Stimulated activated CD4-positive, alpha-beta T cell treated with anti-CD3 and anti-CD28 coated beads, Interleukin-4, amount 100 ng/mL, for 48 hours (primary cell): ENCODE measurements around the gene CACNA1I.
"Not testable (repeated sequence)": the region's sequence is repeated elsewhere in the genome, so short reads cannot be mapped to it uniquely, and the experiment has no call there.

Source experiments
- DNase-seq, 2 donors: peaks; one replicate each; pipeline ENCODE4 v3.0.0-alpha.2; 2020; ENCODE audit warnings: low read depth in 2 of 2

The CACNA1I gene

DNA sequence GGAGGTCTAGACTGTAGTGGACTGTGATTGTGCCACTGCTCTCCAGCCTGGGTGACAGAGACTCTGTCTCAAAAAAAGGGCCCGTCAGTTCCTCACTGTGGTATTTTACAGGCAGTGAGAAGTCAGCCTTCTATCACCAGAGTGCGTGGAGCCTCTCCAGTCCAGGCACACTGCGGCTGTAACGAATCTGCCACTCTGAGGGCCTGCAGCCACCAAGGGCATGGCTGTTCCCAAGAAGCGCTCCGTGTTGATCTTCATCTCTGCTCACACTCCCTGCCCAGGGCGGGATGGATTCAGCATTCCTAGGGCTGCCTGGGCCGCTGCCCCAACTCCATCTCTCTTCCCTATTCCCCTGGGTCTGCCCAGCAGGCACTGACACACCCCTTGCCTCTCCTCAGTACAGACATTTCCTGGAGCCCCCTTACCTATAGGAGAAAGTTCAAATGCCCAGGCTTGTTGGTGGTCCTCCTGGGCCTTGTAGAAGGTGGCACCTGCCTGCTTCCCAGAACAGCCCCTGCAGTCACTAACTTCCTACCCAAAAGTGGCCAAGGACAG, 148.4 kb downstream of the CACNA1I start:
- DNase-seq, result no peak

DNA sequence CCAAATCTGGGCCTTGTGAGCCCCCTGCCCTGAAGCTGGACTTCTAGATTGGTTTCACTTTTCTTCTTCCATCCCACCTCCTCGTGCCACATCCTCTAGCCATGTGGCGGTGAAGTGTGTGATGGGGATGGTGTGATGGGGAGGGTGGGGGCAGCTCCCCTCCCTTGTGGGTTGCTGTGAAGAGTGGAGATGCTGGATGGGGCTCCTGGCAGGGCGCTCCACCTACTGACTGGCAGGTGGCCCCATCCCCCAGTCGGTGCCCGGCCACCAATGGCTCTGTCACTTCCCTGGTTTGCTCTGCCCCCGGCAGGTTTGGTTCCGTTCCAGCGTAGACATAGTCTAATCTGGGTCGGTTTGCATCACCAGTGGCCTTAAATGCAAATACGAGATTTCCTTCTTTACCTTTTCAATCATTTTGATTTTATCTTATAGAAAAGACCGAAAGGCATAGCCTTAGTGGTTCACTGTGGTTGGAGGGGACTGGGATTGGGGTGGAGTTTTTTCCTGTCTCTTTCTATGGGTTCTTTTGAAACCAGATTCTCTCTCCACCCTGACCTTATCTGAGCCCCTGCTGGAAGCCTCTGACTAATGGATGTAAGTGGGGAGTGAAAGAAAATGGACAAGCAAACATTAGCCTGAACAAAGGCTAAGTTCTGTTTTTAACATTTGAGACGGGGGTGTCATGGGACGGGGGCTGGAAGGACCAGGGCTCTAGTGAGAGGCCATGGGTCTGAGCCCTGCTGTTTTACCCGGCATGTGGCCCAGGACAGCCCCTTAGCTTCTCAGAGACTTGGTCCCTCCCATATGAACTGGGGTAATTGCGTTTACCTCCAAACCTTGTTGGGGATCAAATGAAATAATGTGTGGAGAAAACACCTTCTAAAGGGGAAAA, 149.3 kb downstream of the CACNA1I start:
- no peak for DNase-seq

DNA sequence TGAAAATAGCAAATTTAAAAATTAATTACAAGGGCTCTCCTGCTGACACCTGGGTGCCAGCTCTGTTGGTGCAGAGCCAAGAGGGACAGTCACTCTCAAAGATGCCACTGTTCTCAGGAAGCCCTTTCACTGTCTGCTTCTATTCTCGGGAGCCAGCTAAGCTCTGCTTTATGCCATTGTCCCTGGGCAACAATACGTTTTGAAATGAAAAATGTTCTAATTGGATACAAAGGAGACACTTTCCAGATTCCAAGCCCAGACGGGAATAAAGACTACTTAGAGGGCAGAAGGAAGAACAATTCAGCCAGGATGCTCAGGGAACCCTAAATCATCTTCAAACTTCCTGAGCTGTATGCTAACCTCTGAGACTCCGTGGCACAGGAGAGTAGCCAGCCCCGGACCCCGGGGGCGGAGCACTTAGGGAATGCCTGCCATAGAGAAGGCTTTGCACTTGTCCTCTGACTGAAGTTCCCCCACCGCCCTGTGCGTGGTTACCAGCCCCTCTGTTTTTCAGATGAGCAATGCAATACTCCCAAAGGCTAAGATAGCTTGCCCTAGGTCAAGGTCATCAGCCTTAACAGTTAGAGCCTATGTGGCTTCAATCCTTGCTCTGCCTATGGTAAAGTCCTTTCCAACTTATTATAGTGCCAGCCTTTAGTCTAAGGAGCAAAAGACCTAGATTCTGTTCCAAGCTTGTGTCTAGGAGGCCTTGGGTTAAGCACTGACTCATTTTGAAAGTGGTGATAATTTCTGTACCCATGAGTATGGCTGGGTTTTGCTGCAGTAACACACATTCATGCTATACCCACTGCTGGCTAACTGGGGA, 150.9 kb downstream of the CACNA1I start:
- no peak for DNase-seq

DNA sequence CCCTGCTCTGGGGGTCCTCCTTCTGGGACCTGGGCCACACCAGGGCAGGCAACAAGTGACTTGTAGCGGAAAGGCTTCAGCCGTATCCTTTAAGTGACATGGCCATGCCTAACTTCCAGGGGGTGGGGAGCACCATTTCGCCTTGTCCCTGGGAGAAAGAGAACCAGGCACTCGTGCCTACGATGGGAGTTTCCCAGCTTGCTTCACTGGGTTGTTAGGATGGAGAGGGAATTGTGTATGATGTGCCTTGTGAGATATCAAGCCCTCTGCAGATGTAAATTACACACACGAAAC, 151.4 kb downstream of the CACNA1I start:
- no peak for DNase-seq

DNA sequence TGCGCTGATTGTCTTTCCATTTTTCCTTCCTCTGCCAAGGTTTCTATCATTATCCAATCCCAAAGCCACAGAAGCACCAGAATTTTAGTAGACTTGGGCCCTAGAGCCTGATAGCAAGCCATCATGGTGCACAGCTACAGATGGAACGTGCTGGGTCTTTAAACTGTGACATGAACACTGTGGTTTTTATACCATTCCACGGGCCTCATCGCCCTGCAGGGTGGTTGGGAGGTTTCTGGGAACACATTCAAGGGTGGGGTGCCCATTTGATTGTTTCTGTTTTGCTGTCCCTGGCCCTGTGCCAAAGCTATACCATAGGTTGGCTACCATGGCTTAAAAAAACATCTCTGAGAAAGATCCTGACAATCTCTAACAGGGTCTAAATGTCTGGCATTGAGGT, 151.9 kb downstream of the CACNA1I start:
- DNase-seq, result no peak

DNA sequence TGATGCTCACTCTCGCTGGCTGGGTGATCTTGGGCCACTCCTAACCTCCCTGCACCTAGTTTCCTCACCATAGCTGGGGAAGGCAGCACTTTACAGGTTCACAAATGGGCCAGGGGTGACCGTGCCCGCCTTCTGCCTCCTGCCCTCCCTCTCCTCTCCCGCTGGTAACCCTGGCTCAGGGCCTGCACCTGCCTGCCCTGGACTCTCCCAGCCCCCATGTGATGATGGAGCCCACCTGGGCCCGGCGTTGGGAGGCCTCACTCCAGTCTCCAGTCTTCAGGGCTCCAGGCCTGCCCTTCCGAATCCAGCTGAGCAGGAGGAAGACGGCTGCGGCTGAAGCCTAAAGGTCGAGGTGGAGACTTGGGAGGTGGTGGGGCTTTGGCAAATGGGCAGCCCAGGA, 152.9 kb downstream of the CACNA1I start:
- DNase-seq, result no peak

DNA sequence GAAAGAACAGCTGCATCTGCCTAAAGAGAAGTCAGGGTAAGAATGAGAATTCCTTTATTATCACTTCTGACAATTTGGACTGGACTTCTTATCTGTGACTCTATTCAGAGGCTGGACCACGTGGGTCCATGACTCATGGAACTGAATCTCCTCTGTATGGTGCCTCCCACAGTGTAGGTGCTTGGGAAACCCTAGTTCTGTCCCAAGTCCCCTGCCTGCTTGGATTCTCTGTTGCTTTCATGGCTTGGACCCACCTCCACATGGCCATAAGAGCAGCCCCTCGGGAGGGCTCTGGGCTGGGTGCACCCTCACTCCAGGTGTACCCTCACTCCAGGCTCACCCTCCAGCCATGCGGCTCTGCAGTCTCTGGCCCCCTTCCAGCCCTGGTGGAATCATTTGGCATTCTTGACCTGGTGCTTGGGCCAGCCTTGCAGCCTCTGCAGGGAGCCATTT, 153.4 kb downstream of the CACNA1I start:
- no peak for DNase-seq

DNA sequence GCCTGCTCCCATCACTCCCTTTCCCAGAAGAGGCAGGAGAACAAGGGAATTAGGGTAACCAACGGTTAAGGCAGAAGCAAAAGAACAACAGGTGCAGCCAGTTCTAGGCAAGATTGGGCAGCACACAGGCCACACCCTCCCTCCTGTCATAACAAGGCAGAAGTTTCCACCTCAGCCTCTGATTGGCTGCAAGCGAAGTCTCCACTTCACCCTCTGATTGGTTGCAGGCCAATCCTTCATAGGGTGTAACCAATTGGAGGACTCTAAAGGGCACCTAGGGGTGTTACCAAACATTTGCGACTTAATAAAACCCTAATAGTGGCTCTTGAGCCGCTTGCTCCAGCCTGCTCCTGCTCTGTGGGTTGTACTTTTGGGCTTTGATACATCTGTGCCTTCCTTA, 153.8 kb downstream of the CACNA1I start:
- DNase-seq, result no peak

DNA sequence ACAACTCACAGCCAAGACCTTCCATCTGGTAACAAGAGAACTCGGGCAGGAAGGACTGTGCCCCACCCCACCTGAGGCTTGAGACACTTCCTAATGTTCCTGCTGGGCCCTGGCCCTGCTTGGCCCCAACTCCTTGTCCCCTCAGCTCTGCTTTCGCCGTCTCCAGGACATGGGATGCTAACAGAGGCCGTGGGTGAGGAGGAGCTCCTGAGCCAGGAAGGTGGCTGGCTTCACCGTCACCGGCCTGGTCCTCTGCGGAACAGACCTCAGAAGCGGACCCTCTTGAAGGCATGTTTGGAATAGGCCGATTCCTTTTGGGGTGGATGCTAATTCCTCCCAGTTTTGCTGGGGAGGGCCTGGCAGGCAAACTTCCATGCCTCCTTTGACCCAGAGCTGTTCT, 154.3 kb downstream of the CACNA1I start:
- no peak for DNase-seq

DNA sequence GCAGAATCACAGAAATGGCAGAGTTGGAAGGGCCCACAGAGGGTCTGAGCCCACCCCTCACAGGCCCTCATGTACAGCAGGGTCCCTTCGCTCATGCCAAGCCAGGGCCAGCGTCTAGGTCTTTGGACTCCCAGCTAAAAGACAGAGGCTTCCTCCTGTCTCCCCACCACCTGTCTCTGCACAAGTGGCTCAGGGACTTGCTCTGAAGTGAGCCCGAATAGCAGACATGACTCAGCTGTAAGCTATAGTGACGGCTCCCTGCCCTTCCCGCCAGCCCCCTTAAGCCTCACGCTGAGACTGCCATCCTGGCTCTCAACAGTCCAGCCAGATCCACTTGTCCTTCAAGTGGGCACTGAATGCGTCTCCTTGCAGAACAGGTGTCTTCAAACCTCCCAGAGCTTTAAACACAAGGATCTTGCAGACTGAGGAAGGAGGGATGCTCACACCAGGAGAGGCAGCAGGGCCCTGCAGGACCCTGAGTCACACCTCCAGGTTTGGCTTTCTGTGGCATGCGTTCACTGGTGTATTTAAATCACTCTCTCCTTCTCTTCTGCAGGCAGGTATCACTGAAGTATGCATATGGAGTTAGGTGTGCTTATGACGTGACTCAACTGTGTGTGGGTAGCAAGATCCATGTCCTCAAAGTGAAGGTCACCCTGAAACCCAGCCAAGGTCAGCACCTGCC, 154.9 kb downstream of the CACNA1I start:
- DNase-seq, result no peak

DNA sequence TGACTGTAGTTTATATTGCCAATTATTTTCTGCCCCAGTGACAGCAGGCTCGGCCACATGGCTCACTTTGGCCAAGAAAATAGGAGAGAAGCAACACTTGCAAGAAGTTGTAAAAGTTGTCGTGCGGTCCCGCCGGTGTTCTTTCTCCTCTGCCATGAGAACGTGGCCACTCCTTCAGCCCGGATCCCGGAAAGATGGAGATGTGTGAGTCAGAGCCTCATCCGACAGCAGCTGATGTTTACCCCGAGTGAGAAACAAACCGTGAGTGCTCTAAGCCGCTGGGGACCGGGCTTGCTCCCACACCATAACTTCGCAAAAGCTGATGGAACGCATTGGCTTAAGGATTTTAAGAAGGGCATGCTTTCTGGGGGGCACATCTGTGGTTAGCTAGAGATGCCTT, 157.0 kb downstream of the CACNA1I start:
- DNase-seq, result no peak

DNA sequence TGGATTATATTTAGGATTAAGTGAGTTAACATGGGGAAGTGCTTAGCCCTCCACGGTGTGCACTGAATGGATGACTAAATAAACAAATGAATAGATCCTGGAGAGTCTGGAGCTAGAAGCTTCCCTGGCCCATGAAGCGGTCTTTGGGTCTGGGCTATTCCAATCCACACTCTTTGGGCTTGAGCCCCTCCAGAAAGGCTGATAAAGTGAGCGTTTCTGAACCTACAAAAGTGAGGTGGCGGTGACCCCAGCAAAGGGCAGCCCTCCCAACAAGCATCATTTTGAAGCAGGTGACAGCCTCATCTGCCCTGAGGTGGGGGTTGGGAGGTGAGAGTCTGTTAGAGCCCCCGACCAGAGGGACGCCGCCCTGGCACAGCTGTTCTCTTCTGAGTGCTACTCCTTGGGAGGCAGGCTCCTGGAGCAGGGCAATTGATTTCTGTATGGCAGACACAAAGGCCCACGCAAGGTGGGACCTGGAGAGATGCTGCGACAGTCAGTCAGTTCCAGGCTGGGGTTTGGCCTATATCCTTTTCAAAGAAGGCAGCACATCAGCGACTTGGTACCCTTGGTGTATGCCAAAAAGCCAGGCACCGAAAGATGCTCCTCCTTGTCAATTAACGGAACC, 157.8 kb downstream of the CACNA1I start:
- DNase-seq, result no peak

DNA sequence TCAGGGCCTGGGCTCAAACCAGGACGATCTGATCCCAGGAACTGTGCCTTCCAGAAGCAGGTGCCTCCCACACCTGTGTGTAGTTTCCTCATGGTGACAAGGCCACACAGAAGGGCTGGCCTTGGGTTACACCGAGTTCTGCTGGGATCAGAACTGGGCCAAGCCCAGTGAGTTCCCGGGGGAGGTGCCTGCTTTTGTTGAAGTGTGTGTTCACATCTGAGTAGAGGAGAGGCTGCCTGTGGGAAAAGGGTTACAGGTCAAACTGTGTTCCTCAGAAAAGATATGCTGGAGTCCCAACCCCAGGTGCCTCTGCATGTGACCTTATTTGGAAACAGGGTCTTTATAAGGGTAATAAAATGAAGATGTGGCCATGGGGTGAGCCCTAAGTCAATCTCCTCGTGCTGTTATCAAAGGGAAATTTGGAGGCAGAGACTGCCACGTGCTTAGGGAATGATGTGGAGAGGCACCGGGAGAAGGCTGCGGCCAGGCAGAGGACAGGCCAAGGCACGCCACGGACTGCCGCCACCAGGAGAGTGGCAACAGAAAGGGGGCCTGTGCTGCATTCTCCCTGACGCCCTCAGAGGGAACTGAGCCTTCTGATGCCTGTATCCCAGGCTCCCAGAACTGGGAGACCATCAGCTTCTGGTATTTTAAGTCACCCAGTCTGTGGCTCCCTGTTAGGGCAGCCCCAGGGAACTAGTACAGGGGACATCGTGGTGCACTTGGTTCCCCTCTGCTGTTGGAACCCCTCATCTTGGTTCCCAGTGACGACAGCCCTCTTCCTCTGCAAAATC, 158.8 kb downstream of the CACNA1I start:
- no peak for DNase-seq

DNA sequence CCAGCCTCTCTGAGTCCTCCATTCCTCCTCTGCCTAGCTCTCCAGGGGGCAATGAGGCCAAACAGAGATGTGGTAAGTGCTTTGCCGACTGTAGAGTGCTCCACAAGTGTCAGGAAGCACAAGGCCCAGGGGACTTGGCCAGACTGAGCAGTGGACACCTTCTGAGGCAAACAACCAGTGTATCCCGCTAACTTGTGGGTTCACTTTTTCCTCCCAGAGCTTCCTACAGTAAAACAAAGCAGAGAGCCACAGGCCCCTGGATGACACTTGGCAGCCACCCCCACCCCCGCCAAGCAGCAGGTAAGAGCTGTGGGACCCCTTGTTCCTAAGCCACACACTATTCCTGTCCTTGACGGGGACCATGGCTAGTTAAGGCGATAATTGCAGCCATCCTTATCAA, 160.9 kb downstream of the CACNA1I start:
- DNase-seq, result no peak

DNA sequence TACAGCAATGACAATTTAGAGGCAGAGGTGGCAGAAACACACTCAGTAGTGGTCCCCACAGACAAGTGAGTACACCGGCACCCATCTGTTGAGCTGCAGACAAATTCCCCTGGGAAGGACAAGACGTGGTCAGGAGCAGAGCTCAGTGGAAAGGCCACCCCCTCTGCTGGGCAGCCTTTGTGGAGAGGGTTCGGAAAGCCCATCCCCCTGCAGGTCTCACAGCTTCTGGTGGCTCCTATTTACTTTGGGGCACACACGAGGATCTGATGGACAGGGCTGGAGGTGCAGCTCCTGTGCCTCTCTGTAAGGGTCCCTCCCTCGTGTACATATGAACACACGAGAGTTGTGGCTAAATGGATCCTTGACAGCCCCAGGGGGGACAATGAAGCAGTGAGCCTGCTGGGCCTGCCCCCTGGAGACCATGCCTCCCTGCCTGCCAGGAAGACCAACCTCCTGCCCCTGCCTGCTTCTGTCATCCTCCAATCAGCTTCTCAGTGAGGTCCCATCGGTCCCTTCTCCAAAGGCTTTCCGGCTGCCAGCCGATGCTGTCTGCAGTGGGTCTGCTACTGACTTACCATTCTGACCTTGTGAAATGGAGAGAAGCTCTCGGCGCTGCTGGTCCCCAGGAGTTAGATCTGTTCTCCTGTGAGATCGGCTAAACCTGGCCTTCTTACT, 161.5 kb downstream of the CACNA1I start:
- DNase-seq, result no peak

DNA sequence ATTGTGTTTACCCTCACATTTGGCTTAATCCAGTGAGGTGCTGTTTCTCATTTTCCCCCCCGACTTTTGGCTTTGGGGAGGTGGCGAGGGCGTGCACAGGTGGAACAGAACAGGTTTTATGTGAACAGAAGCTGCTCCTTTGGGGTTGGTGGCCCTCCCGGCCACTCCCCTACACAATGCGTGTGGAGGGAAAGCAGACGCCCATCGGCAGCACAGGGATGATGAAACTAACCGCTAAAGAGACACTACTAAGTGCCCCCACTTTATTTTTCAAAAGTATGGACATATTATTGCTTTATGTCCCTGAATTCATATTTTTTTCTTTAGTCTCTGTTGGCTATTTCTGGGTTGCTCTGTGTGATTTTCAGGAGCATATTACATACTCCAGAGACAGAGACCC, 162.1 kb downstream of the CACNA1I start:
- DNase-seq, result no peak

DNA sequence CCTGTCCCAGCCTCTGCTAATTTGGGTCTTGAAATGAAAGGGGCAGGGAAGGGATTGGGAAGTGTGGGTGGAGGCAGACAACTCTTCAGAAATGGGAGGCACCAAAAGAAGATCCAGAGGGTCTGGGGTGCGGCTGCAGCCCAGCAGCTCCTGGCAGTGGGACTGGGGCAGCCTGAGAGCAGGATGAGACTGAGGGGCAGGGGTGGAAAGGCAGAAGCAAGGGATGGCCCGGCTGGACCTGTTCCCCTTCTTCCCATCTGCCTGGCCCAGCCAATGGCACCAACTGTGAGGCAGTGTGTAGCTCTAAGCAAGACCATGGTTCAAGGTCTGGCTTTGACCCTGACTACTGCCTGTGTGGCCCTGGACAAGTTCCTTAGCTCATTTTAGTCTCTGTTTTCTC, 162.6 kb downstream of the CACNA1I start:
- DNase-seq, result no peak

DNA sequence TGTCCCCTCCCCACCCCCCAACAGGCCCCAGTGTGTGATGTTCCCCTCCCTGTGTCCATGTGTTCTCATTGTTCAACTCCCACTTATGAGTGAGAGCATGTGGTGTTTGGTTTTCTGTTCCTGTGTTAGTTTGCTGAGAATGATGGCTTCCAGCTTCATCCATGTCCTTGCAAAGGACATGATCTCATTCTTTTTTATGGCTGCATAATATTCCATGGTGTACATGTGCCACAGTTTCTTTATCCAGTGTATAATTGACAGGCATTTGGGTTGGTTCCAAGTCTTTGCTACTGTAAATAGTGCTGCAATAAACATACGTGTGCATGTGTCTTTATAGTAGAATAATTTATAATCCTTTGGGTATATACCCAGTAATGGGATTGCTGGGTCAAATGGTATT, 163.5 kb downstream of the CACNA1I start:
- not testable (repeated sequence) for DNase-seq

DNA sequence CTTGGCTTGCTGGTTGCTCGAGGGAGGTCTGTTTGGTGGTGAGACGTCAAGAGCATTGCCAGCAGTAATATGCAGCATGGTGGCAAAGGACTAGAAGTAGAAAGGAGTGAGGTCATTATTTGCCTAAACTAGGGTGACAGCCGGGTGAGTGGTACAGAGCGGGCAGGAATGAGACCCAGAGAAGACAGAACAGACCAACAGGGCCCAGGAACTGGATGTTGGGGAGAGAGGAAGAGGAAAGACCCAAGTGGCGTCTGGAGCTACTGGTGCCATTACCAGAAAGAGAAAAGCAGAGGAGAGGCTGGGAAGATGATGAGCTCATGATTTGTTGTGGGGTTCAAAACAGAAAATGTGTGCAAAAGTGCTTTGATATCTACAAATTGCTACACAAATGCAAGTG, 164.3 kb downstream of the CACNA1I start:
- DNase-seq, result no peak

DNA sequence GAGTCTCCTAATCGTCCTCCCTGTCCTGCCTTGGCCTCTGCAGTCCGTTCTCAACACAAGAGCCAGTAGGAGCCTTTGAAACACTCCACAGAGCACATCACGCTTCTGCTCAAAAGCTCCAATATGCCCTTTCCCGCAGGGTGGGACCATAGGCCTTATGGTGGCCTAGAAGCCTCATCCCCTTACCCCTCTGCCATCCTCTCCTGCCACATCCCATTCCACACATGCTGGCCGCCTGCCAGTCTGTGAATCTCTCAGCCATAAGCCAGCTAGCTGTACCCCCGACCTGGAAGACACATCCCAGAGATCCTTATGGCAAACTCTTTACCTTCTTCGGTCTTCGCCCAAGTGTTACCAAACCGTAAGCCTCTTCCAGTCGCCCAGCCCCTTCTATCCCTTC, 165.2 kb downstream of the CACNA1I start:
- DNase-seq, result no peak
